HuH-7 (cell line): Measurements from ENCODE around the gene CCN5.
"Not testable (repeated sequence)": the region's sequence is repeated elsewhere in the genome, so short reads cannot be mapped to it uniquely, and the experiment has no call there.

Source experiments
- DNase-seq: peaks from one replicate; pipeline ENCODE4 v3.0.0; 2011; ENCODE audit warnings: low spot score

The CCN5 gene

GRCh38 chr20:44759595-44759994 is 44.4 kb downstream of the CCN5 start:
- no peak for DNase-seq

DNA sequence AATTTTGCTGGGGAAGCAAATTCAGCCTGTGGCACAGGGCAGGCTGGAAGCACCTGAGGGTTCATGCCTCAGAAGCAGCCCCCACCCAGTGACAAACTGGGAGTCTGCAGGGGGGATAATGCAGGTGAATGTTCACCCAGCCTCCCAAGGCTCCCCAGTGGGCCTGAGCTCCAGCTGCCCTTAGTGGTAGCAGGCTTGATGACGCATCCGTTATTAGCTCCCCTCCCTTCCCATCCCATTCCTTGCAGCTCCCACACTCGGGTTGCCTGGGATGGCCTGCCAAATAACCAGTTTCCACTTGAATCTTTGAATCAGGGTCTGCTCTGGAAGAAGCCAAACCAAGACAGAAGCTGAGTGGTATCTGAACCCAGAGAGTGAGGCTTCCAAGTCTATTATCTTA is 46.3 kb downstream of the CCN5 start:
- no peak for DNase-seq

GRCh38 chr20:44762466-44763140 is 47.4 kb downstream of the CCN5 start:
- DNase-seq: no peak

GRCh38 chr20:44763798-44764197 is 48.6 kb downstream of the CCN5 start:
- DNase-seq: not testable (repeated sequence)

DNA sequence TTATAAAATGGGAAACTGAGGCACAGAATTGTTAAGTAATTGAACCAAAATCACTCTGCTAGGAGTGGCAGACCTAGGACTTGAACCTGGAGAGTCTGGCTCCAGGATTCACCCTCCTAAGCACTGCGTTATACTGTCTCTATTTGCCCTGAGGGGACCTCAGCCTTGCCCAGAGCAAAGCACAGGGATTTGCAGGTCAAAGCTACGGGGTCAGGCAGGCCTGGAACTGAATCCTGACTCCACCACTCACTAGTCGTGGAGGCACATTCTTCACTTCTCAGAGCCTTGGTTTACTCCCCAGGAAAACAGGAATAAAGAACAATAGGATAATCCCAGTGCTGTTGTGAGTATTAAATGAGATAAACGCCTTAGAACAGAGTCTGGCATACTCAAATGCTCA is 49.9 kb downstream of the CCN5 start:
- no peak for DNase-seq

DNA sequence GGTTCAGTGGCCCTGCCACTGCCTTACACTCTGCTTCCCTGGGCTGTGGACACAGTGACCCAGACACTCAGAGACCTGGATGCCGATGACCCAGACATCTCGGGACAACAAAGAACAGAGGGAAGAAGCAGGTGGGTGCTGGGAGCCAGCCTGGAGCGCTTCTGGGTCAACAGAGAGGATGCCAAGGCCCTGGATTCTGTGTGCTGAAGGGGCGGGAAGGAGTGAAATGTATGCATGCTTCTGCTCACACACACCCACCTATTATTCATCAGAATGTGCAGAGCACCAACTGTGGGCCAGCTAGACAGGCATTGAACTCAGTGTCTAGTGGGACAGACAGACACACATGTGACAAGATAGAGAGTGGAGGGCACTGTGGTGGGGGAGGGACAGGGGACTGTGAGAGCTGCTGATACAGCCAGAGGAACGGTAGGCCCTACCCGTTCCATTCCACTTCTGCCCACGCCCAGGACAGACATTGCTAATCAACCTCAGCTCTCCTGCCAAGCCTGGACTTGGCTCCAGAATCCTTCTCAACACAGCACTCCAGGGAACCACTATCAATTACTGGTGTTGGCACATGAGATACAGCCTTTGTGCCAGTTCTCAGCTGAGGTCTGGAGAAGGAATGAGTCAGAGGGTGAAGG is 50.7 kb downstream of the CCN5 start:
- DNase-seq: no peak

- no peak for DNase-seq
These were observed 53.1 kb downstream of the CCN5 start for GRCh38 chr20:44768256-44768655.

- no peak for DNase-seq
These were observed 53.8 kb downstream of the CCN5 start for GRCh38 chr20:44768854-44769480.

- no peak for DNase-seq
These were observed 54.3 kb downstream of the CCN5 start for GRCh38 chr20:44769481-44769863.

GRCh38 chr20:44770484-44771171 is 55.5 kb downstream of the CCN5 start:
- no peak for DNase-seq

GRCh38 chr20:44771172-44771535 is 56.0 kb downstream of the CCN5 start:
- DNase-seq: no peak

DNA sequence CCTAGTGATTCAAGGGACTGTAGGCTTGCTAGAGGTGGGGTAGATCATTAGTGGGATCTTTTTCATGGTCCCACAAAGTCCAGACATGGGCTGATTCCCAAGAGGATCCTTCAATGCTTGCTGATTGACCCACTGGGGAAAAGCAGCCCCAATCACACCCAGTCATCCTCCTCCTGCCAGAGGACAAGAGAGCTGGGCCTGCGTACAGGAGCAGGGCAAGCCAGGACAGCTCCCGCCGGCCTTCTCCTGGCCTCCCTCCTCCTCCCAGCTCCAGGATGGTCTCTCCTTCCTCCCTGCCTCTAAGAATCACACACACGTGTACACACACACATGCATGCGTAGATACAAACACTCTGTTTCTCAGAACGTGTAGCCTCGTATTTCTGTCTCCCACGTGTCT is 57.5 kb downstream of the CCN5 start:
- DNase-seq: no peak

DNA sequence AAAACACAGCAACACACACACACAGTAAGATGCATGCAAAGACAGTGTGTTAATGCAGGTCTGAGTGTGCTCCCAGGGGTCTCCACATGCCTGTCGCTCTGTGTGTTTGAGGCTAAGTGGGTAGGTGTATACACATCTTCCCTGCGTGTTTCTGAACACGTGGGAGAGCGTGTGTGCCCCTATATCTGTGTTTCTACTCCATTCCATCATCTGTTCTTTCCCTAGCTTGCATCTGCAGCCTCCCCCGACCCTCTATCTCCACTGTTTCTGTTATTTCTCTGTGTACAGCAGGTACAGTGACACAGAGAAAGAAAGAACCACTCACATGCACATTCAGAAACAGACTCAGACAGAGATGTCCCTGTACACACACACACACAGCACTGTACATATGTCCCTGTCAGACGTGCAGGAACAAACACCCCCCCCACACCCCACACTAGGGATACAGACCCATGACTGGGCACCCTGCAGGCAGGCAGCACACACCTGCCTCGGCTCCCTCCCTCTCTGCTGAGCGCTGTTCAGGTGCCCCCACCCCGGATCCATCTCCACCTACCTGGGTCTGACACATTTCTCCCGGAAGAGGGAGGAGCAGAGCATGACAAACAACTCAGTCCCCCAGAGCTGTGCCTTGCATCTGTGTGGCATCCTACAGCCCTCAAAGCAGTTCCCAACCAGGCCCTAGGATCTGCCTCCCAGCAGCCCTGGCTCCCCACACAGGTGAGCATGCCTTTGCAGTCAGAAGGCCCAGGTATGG is 58.1 kb downstream of the CCN5 start:
- no peak for DNase-seq

DNA sequence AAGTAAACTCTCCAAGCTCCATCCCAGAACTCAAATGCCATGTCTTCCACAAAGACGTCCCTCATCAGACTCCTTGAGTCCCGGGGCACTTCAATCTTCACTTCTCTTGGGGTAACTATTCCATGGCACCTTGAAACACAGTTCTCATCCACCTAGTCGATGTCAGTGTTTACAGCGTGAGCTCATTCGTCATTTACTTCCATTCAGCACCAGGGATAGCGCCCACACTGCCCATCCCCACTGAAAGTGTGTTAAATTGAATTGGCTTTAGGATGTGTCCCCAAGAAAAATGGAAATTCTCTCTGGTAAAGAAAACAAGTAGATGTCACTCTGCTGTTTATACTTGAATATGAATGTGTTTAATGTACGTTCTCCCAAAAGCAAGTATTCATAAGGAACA is 61.8 kb downstream of the CCN5 start:
- peak; percentile 33 for DNase-seq
